ENCODE data around the gene PTCH2.
A peak's percentile ranks its signal among the peaks of the same experiment; 100 is the strongest.

Gene PTCH2

GRCh38 chr1:44777969-44778635, 65.0 kb downstream of the PTCH2 start:
- DNase-seq = no peak

DNA sequence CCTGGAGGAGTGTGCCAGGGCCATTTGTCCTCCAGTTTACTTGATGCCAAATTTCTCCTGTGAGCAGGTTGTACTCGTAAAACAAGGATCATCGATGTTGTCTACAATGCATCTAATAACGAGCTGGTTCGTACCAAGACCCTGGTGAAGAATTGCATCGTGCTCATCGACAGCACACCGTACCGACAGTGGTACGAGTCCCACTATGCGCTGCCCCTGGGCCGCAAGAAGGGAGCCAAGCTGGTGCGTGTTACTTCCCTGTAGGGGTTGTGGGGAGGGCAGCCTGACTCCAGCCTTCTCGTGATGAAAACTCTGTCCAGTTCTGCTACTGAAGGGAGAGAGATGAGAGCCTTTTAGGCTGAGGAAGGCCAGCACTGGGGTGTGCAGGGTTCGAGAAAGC, 65.5 kb downstream of the PTCH2 start:
- no peak for DNase-seq

- no peak for DNase-seq
Measured at GRCh38 chr1:44776730-44777068, 66.4 kb downstream of the PTCH2 start.

DNA sequence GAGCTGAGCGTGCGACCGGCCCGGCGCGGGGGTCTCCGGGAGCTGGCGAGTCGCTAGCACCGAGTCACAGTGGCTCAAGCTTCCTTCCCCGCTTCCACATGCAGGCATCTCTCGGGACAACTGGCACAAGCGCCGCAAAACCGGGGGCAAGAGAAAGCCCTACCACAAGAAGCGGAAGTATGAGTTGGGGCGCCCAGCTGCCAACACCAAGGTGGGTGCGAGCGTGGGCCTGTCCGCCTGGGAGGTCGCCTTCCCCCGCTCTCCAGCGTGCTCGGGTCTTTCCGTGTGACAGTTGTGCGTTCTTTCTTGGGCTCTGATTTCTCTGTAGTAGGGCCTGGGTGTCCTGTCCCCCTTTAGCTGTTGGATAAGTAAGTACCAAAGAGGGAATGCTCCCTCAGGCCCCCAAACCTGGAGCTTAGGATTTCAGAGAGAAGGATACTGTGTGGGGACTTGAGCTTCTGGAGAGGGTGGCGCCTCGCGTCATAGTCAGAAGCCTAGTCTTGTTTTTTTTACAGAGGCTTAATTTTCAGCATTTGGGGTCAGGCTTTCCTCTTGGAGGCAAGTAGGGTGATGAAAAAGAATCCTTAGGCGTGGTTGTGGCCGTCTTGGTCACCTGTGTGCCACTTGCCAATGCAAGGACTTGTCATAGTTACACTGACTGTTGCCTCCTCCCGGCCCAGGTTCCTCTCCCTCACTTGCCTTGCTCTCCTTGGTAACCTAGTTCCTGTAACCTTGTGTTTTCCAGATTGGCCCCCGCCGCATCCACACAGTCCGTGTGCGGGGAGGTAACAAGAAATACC, 66.9 kb downstream of the PTCH2 start:
- peak; percentile 51 for DNase-seq

GRCh38 chr1:44775078-44775929, 67.7 kb downstream of the PTCH2 start, which contains the start of gene RPS8:
TSS of gene RPS8 (plus strand) at chr1:44775540. CDS start at chr1:44775597, 57 bp downstream.
- DNase-seq = peak; percentile 86

Measured in stimulated activated CD4-positive, alpha-beta T cell treated with anti-CD3 and anti-CD28 coated beads, Interleukin-4, amount 100 ng/mL, for 1 hour (primary cell).